ACHN (cell line): ENCODE results near the gene MDFIC2.
"Not testable (repeated sequence)": the region's sequence is repeated elsewhere in the genome, so short reads cannot be mapped to it uniquely, and the experiment has no call there.

Source experiments
- DNase-seq: peaks from one replicate; pipeline ENCODE4 v3.0.0-alpha.2; 2015
- in situ Hi-C: cut with HindIII; loops from 2 replicates; pipeline ENCODE4 v1.10.0; 2017; ENCODE audit warnings: low sequenced_read_pairs, low pct_ligation_motif_present, low pct_unique_long_range_greater_than_20kb

The MDFIC2 gene

GRCh38 chr3:70272798-70273197 is 39.6 kb downstream of the MDFIC2 start:
- in situ Hi-C loops, result no loop called here
- DNase-seq, result no peak

- in situ Hi-C loops, result no loop called here
- peak; percentile 70 for DNase-seq
These were observed 48.2 kb downstream of the MDFIC2 start for GRCh38 chr3:70264122-70264780.

GRCh38 chr3:70261283-70261682 is 51.2 kb downstream of the MDFIC2 start:
- in situ Hi-C loops, result no loop called here
- DNase-seq, result peak; percentile 36

GRCh38 chr3:70256566-70256965 is 55.9 kb downstream of the MDFIC2 start:
- in situ Hi-C loops, result no loop called here
- DNase-seq, result no peak

GRCh38 chr3:70250492-70250891 is 61.9 kb downstream of the MDFIC2 start:
- in situ Hi-C loops, result no loop called here
- DNase-seq, result no peak

GRCh38 chr3:70249509-70250160 is 62.8 kb downstream of the MDFIC2 start:
- in situ Hi-C loops, result no loop called here
- no peak for DNase-seq

GRCh38 chr3:70248856-70249255 is 63.6 kb downstream of the MDFIC2 start:
- in situ Hi-C loops, result no loop called here
- no peak for DNase-seq

GRCh38 chr3:70247955-70248354 is 64.5 kb downstream of the MDFIC2 start:
- no peak for DNase-seq
- in situ Hi-C loops, result no loop called here

- DNase-seq, result no peak
- in situ Hi-C loops, result no loop called here
These were observed 66.5 kb downstream of the MDFIC2 start for GRCh38 chr3:70245746-70246525.

GRCh38 chr3:70244422-70244821 is 68.0 kb downstream of the MDFIC2 start:
- in situ Hi-C loops, result no loop called here
- no peak for DNase-seq

- DNase-seq, result no peak
- in situ Hi-C loops, result no loop called here
These were observed 70.0 kb downstream of the MDFIC2 start for GRCh38 chr3:70242297-70242882.

GRCh38 chr3:70233812-70234211 is 78.6 kb downstream of the MDFIC2 start:
- in situ Hi-C loops, result no loop called here
- DNase-seq, result no peak

- no peak for DNase-seq
- in situ Hi-C loops, result no loop called here
These were observed 79.3 kb downstream of the MDFIC2 start for GRCh38 chr3:70233112-70233511.

GRCh38 chr3:70231266-70231701 is 81.2 kb downstream of the MDFIC2 start:
- in situ Hi-C loops, result no loop called here
- no peak for DNase-seq

- DNase-seq, result no peak
- in situ Hi-C loops, result no loop called here
These were observed 85.0 kb downstream of the MDFIC2 start for GRCh38 chr3:70227437-70227836.

GRCh38 chr3:70225146-70225545 is 87.3 kb downstream of the MDFIC2 start:
- no peak for DNase-seq
- in situ Hi-C loops, result no loop called here

- no peak for DNase-seq
- in situ Hi-C loops, result no loop called here
These were observed 88.1 kb downstream of the MDFIC2 start for GRCh38 chr3:70224337-70224736.

GRCh38 chr3:70218471-70218870 is 94.0 kb downstream of the MDFIC2 start:
- no peak for DNase-seq
- in situ Hi-C loops, result no loop called here

GRCh38 chr3:70211274-70211673 is 101.2 kb downstream of the MDFIC2 start:
- DNase-seq, in situ Hi-C loops: not testable (repeated sequence)
